Body of pancreas (tissue), 4 donors: ENCODE data around the gene C10orf143. TPM values are rescaled to one million over a fixed set of nuclear protein-coding genes. Genes with fewer than 3 reads are reported as not detected.
A peak's percentile ranks its signal among the peaks of the same experiment; 100 is the strongest.

ENCODE experiments used
- ATAC-seq: fragments of 150-250 bp; one replicate; pipeline ENCODE4 v1.9.1; 2016
- DNase-seq, 4 donors: peaks; one replicate each; pipeline ENCODE4 v3.0.0-alpha.2; 2019
- H3K27ac ChIP-seq, 4 donors: fragments of 200-600 bp; sonication (generic); 1 replicate in 3 of 4; 2 replicates in 1 of 4; pipeline versions ENCODE4 v1.5.1 to v1.6.1; 2016 to 2019; ENCODE audit warnings: mild to moderate bottlenecking in 1 of 4, mixed read lengths in 1 of 4, moderate library complexity in 1 of 4
- H3K27me3 ChIP-seq, 2 donors: fragments of 200-600 bp; sonication (generic); one replicate each; pipeline ENCODE4 v1.6.0; 2016; ENCODE audit warnings: mild to moderate bottlenecking in 1 of 2
- H3K36me3 ChIP-seq, 2 donors: fragments of 200-600 bp; sonication (generic); replicated peaks in 1 of 2; 2 replicates each; pipeline ENCODE4 v1.5.1; 2016; ENCODE audit warnings: low read depth in 2 of 2; ENCODE audit not compliant: insufficient read depth in 1 of 2
- H3K4me1 ChIP-seq: fragments of 200-600 bp; sonication (generic); one replicate; pipeline ENCODE4 v1.6.0; 2016
- H3K4me3 ChIP-seq, 2 donors: fragments of 200-600 bp; sonication (generic); 1 replicate in 1 of 2; 2 replicates in 1 of 2; pipeline ENCODE4 v1.5.1; 2016 to 2019
- H3K9me3 ChIP-seq, 3 donors: fragments of 200-600 bp; sonication (generic); 1 replicate in 2 of 3; 2 replicates in 1 of 3; pipeline ENCODE4 v1.5.1; 2016
- CTCF ChIP-seq, 7 experiments: fragments of 450-650 bp in 4 of 7; fragments of 200-600 bp in 3 of 7; sonication (generic) in 3 of 7; IDR thresholded peaks; one replicate each; pipeline ENCODE4 v1.5.1; 2016 to 2019; ENCODE audit warnings: antibody characterized with exemption in 7 of 7
- POLR2A ChIP-seq, 3 donors: fragments of 450-650 bp; IDR thresholded peaks; one replicate each; pipeline ENCODE4 v1.6.1; 2016; ENCODE audit warnings: antibody characterized with exemption in 3 of 3, mild to moderate bottlenecking in 2 of 3
- WGBS, 2 donors: methylation state at CpG; one replicate each; pipeline ENCODE4 v1.1.5; 2017; 5-methylcytosine and 5-hydroxymethylcytosine counted together
- intact Hi-C: fragments of 100-400 bp; cut with DNase I; formaldehyde crosslinking; loops from one replicate; pipeline ENCODE4 v1.15.1; 2023
- total RNA-seq, 2 donors: library from RNA; depleted of rRNA; stranded (reverse); fragments of >200 nt; gene quantifications; one replicate each; pipeline ENCODE4 v1.1.0, GENCODE V29; 2016

Gene C10orf143
- total RNA-seq, 2 donors from 2014 or later = 1.3 to 3.3 TPM

GRCh38 chr10:130039141-130039540 is 71.5 kb downstream of the C10orf143 start:
- ATAC-seq (no peak), DNase-seq (no peak)
- Histone ChIP-seq H3K27ac (no peak overlapping the region), H3K36me3 (no peaks in the 10 kb centered on the region), H3K27me3 (no peaks in the 10 kb centered on the region), H3K4me3 (no peak overlapping the region), H3K4me1 (no peaks in the 10 kb centered on the region), H3K9me3 (no peaks in the 10 kb centered on the region)
- 65 to 68% methylated on average over 6 to 9 of the region's 9 CpGs for WGBS, 2 donors
- TF ChIP-seq POLR2A (IDR thresholded peaks at IDR 0.05) (no peak), CTCF (IDR thresholded peaks at IDR 0.05) (no peak)
- intact Hi-C loops = no loop called here

GRCh38 chr10:130038611-130039109 is 72.0 kb downstream of the C10orf143 start:
- no peaks in the 10 kb centered on the region for H3K27me3 ChIP-seq
- no peak for TF ChIP-seq POLR2A (IDR thresholded peaks at IDR 0.05)
- no peak for TF ChIP-seq CTCF (IDR thresholded peaks at IDR 0.05)
- intact Hi-C loops = no loop called here
- peak in 1 of 4 donors; percentile 5 for DNase-seq
- H3K27ac ChIP-seq = no peak overlapping the region
- H3K9me3 ChIP-seq = no peaks in the 10 kb centered on the region
- no peak overlapping the region for H3K4me3 ChIP-seq
- 60 to 79% methylated on average over 2 to 8 of the region's 8 CpGs for WGBS, 2 donors
- no peak for ATAC-seq
- H3K4me1 ChIP-seq = no peaks in the 10 kb centered on the region
- no peaks in the 10 kb centered on the region for H3K36me3 ChIP-seq

GRCh38 chr10:130038019-130038555 is 72.5 kb downstream of the C10orf143 start:
- Histone ChIP-seq H3K27me3 (no peaks in the 10 kb centered on the region), H3K36me3 (no peaks in the 10 kb centered on the region), H3K4me3 (no peak overlapping the region), H3K27ac (no peak overlapping the region), H3K9me3 (no peaks in the 10 kb centered on the region), H3K4me1 (no peaks in the 10 kb centered on the region)
- TF ChIP-seq POLR2A (IDR thresholded peaks at IDR 0.05) (no peak), CTCF (IDR thresholded peaks at IDR 0.05) (no peak)
- intact Hi-C loops = no loop called here
- ATAC-seq (no peak), DNase-seq (peak in 1 of 4 donors; percentile 5)
- 66 to 81% methylated on average over 8 of the region's 8 CpGs for WGBS, 2 donors

GRCh38 chr10:130037169-130037661 is 73.4 kb downstream of the C10orf143 start:
- intact Hi-C loops = no loop called here
- WGBS, 2 donors = 77 to 81% methylated on average over 12 to 14 of the region's 14 CpGs
- no peak for TF ChIP-seq CTCF (IDR thresholded peaks at IDR 0.05)
- no peak for TF ChIP-seq POLR2A (IDR thresholded peaks at IDR 0.05)
- Histone ChIP-seq H3K4me1 (no peaks in the 10 kb centered on the region), H3K4me3 (no peak overlapping the region), H3K9me3 (no peaks in the 10 kb centered on the region), H3K36me3 (no peaks in the 10 kb centered on the region), H3K27me3 (no peaks in the 10 kb centered on the region), H3K27ac (no peak overlapping the region)
- DNase-seq (peak in 1 of 4 donors; percentile 5), ATAC-seq (no peak)
